GM21786 (cell line): ENCODE data around the gene WWOX.
"Not testable (repeated sequence)": the region's sequence is repeated elsewhere in the genome, so short reads cannot be mapped to it uniquely, and the experiment has no call there.

Experiments
- ATAC-seq: cut with Tn5 transposase; IDR thresholded peaks from one replicate; pipeline ENCODE4 v1.9.1; 2021; ENCODE audit not compliant: unreplicated experiment

The WWOX gene

DNA sequence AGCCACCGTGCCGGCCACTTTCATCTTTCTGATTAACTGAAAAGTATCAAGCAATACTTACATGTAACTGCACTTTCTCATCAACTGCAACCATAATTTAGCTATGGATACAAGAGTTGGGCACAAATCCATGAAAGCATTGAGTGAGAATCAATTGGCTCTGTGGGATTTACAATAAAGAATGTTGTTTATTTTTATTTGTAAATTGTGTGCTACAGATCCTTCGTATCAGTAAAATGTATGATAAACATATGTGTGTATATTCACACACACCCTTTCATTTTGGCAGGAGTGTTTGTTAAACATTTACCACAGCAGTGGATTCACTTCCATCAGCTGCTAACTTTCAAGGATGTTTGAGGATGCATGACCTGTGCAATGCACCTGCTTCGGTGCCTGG lies 411.0 kb downstream of the WWOX start:
- ATAC-seq, result no peak

DNA sequence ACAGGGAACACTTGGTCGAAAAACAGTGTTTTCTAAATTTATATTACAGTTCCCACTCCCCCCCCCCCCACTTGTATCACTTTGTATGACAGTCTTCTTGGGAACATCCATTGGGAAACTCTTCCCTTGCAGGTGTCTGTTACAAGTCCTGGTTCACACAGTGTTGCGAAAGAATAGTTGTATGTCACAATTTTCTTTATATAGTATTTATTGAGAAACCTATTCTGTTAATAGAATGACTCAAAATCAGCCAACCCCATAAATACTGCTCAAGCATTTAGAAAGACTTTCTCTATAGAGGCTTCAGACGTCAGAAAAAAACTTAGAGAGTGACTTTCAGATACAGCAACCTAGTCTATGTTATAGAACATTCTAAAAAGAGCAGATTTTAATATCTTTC lies 414.4 kb downstream of the WWOX start:
- no peak for ATAC-seq

DNA sequence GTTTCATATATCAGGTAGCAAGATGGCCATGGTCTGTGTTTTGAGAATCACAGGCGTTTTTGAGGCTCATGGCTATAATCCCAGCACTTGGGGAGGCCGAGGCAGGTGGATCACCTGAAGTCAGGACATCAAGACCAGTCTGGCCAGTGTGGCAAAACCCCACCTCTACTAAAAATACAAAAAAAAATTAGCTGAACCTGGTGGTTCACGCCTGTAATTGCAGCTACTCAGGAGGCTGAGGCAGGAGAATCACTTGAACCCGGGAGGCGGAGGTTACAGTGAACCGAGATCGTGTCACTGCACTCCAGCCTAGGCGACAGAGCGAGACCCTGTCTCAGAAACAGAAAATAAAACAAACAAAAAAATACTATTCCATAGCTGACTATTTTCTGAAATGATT lies 415.4 kb downstream of the WWOX start:
- not testable (repeated sequence) for ATAC-seq

DNA sequence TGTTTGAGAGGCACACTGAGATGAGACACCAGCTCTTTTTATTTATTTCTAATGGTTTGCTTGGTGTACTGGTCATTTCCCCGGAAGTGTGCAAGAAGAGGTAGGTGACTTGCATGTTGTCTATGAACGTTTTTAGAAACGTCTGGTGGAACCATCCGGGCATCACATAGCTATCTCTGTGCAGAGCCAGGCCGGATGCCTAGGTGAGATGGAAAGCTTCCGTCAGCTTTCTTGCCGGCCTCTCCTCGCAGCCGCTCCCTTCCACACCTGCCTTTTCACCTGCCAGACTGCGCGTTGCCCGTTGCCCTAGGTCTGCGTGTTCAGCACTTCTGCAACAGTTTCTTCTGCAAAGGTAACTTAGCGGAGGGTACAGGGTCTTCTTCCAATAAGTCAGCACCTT lies 416.0 kb downstream of the WWOX start:
- no peak for ATAC-seq

DNA sequence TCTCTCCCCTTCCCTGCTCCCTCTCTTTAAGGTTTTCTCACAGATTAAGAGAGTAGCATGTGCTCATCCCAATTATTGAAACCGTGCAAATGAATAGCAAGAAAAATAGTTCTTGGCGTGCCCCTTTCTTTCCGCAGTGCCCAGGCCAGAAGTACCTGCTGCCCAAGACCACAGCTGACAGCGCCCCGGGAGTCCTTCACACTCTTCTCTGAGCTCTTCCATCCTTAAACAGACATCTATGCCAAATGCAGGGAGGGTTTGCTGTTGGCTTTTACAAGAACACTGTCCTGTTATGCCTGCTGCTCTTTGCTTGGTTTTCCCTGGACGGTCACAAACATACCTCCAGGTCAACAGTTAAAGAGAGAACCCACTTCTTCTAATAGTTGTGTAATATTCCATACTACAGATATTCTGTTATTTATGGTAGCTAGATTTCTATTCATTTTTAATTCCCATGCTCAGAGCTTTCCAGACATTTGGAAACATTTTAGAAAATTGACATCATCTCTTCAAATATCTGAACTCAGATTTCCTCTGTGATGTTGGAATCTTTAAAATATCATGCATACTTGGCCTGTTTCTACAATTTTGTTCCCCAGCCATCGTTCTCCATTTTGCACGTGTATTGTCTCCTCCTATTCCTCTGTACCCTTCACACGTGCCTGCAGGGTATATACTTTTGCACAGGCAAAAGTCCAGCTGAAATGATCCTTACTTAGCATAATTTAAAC lies 416.7 kb downstream of the WWOX start:
- ATAC-seq, result no peak

DNA sequence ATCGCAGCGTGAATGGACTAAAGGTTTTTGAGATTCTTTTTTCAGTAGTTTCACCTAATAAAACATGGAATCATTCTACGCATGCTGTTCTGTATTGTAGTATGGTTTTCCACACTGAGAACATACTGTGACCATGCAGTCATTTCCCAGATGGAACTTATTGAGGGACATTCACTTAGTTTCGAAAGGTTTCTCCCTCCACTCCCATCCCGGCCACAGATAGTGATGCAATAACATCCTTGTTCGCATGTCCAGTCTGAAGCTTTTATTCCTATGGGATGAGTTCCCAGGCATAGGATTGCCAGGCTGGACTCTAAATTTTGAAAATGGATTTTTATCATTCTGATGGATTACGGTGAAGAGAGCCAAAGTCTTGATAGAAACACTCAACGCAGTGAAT lies 420.4 kb downstream of the WWOX start:
- no peak for ATAC-seq

DNA sequence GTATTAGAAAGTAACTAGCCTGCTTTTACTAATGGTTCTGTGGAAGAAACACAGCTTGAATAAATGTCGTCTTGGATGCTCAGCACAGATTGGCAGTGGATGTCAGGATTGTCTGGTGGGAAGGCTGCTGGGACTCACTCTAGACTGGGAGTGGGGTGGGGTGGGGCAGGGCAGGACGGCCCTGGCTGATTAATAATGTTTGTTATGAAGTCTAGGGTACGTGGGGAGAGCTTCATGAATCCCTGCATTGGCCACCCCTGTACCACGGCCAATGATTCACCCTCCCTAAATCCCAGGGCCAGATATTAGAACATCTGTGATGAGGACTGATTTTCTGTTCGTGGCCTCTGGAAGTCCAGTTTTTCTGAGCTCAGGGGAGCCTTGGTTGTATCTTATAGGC lies 421.0 kb downstream of the WWOX start:
- no peak for ATAC-seq

GRCh38 chr16:78522327-78522726 lies 422.9 kb downstream of the WWOX start:
- ATAC-seq, result peak; percentile 53

- no peak for ATAC-seq
Measured at GRCh38 chr16:78523212-78523985, 423.9 kb downstream of the WWOX start.

DNA sequence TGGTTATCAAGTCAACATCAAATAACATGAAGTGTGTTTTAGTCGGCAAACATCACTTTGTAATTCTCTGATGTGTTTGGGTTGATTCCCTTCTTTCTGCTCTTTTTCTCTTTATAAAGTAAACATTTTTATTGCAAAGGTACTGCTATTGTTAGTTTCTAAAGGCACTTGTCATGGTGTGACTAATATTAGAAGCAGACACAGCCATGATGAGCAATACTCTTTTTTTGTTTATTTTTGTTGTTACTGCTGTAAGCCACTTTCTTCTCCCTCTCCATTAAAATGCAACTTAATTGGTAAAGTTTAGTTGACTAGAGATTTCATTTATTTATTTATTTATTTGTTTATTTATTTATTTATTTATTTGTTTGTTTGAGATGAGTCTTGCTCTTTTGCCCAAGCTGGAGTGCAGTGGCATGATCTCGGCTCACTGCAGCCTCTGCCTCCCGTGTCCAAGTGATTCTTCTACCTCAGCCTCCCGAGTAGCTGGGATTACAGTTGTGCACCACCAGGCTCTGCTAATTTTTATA lies 424.7 kb downstream of the WWOX start:
- no peak for ATAC-seq

- no peak for ATAC-seq
Measured at GRCh38 chr16:78528265-78528664, 428.8 kb downstream of the WWOX start.

DNA sequence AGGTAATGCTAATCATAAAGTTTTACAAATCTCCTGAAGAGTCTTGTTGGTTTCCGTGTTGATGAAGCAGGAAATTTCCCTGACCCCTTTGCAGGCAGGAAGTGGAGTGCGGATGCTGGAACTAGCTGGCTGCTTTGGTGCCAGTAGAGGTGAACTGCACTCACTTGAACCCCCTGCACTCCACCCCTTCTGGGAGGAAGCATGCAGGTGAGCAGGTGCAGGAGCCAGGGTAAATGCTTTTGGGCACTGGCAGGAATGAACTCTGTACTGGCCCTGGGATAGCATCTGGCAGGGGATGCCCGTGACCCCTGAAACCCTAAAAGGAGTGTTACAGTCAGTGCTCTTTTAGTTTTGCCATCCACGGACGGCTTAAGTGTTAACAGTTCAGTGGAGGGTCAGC lies 430.4 kb downstream of the WWOX start:
- ATAC-seq, result no peak

DNA sequence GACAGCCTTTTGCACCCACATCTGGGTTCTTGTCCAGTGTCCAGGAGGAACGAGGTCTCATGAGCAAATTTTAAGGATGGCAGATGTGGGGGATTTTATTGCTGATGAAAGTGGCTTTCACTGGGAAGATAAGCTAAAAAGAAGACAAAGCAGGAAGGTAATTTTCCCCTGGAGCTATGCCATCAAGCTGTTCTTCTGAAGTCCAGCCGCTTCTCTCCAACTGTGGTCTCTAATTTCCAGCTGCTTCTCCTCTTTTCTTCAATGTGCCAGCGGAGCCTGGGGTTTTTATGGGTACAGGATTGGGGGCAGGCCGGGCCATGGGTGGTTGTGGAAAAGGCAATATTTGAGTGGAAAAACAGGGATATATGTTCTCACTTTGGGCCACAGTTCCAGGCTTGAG lies 430.8 kb downstream of the WWOX start:
- ATAC-seq, result no peak

DNA sequence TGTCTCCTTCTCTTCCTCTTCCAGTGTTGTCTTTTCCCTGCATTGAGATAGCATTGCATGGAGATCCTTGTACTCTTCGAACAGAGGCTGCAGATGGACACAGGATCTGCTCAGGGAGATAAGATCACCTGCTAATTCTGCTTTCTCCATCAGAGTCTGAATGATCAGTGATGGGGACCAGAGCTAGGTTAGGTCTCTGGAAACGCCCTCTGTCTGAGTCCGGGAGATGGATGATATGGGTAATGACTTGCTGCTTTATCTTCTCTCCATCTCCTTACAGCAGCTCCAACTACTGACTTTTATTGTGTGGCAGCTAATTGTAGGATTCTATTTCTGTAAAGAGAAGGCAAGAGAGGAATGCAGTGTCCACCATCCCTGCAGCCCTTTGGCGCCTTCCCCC lies 435.6 kb downstream of the WWOX start:
- ATAC-seq, result no peak

DNA sequence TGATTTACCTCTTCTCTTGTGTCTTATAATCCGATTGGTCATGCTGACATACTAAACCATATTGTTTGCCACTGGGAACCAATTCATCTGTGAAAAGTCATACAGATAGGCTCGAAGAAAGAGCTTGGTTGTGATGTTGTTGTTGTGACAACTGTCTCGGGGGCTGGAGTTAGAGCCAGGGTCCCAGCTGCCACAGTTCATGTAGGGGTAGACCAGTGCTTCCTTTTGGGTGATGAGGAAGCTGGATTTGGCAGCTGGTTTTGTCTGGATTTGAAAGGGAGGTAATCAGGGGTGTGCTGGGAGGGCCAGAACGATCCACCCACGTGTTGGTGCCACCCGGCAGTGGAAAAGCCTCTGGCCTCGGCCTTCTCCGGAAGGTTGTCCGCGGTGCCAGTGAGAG lies 438.1 kb downstream of the WWOX start:
- ATAC-seq, result no peak

DNA sequence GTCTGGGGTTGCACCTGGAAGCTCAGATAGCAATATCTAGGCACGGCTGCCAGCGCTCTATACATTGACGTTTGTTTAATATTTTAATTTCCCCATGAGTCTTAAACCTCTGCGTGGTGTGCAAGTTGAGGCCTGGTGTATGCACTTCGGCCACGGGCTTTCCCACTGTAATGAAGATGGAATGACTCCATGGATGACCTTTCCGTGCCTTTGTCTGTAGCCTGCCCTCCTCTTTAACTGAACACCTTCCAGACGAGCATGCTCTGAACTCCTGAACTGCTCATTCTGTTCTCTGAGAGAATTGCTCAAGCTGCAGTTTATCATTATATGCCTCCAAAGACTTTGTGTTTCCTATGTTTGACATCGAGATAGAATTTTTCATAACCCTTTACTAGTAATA lies 438.8 kb downstream of the WWOX start:
- no peak for ATAC-seq

- ATAC-seq, result no peak
Measured at GRCh38 chr16:78538919-78539318, 439.5 kb downstream of the WWOX start.

- no peak for ATAC-seq
Measured at GRCh38 chr16:78542419-78542818, 443.0 kb downstream of the WWOX start.

GRCh38 chr16:78543023-78543422 lies 443.6 kb downstream of the WWOX start:
- no peak for ATAC-seq

DNA sequence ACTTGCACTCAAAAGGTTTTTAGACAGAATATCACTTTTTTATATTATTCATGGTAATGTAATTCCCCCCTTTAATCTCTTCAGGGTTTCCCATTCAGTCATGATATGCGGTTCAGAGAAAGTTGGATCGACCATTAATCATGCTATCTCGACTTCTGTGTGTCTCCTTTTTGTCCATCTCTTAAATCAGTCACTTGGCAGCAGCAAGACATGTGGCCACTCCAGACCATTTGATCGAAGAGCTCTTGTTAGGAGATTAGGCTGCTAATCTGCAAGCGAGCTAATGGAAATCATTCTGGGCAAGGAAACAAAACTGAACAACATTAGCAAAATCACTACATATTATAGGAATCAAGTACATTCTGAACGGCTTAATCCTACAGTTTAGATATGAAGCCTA lies 449.9 kb downstream of the WWOX start:
- ATAC-seq, result no peak

GRCh38 chr16:78551487-78552085 lies 452.1 kb downstream of the WWOX start:
- ATAC-seq, result no peak

DNA sequence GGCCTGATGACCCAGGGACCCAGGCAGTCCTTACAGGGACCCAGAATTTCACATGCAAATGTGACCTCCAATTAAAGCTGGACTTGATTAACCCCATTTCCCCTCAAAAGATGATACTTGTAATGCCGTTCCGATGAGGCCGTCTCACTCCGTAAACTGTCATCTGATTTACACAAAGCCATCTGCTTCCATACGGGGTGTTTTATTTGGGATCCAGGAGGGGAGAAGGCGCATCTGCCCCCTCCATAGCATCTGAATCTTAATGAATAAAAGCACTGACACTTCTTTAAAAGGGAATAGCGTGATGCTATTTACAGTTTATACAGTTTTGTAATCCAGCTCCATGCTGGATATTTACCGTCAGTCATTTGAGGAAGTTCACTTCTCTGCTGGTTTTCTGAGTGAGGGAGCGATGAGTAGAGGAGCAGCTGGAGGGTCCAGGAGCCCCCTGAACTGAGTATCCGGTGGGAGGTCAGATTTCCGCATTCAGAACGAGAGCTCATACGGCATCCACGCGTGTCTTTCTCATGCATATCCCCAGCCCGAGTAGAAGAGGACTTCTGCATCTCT lies 452.7 kb downstream of the WWOX start:
- ATAC-seq, result no peak
